ENCODE results near the gene PCDH1. TPM values are rescaled to one million over a fixed set of nuclear protein-coding genes. Genes with fewer than 3 reads are reported as not detected.

PCDH1 gene
- total and polyA plus RNA-seq, 2 of the 8 experiments (the other 6 are each of a cell fraction or from before 2014, with no cell fraction given), result 101 to 102 TPM

DNA sequence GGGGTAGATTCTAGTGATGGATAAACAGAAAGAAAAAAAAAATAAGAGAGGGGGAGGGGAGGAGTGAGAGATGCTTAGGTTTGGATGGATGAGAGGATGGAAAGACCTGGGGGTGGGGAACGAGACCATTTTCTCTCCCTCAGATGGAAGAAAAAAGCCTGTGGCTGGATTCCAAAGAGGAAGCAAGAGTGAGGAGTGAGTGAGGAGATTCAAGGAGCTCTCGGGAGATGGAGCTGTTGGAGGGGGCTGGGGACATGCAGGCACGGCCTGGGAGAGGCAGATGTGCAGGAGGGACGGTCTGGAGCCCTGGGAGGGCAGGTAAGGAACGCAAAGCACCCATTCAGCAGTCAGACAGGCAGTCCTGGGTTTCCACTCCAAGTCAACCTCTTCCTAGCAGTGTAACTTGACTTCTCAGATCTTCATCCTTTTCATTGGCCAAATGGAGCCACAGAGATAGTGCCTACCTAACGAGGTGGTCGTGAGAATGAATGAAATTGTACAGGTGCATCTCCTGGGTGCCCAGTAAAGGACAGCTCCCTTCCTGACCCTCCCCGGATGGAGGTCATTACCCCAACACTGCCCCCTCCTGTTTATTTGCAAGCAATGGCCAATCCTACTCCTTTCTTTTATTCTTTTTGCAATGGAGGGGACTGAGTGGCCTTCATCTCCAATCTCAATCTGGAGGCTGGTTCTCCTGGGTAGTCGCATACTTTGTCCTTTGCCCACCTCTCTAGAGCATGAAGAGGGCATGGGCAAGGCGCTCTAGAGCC lies 52.2 kb downstream of the PCDH1 start (continued):
- TF ChIP-seq POLR2AphosphoS5 (IDR thresholded peaks at IDR 0.05; ENCODE audit: low read depth, low read length) (no peak), RAD21 (IDR thresholded peaks at IDR 0.05 in 1 of 2, conservative IDR thresholded peaks at IDR 0.05 in 1 of 2; ENCODE audit: low read depth in 2 of 2, low read length in 2 of 2) (peak; percentile 64 to 74), ASH2L (IDR thresholded peaks at IDR 0.05; ENCODE audit: low read length) (no peak)
- TF ChIP-seq, protein P1, sequence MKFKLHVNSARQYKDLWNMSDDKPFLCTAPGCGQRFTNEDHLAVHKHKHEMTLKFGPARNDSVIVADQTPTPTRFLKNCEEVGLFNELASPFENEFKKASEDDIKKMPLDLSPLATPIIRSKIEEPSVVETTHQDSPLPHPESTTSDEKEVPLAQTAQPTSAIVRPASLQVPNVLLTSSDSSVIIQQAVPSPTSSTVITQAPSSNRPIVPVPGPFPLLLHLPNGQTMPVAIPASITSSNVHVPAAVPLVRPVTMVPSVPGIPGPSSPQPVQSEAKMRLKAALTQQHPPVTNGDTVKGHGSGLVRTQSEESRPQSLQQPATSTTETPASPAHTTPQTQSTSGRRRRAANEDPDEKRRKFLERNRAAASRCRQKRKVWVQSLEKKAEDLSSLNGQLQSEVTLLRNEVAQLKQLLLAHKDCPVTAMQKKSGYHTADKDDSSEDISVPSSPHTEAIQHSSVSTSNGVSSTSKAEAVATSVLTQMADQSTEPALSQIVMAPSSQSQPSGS (IDR thresholded peaks at IDR 0.05; ENCODE audit: low read length), result no peak

Data from H1 (cell line).